ENCODE measurements around the gene WDR20.

DNA sequence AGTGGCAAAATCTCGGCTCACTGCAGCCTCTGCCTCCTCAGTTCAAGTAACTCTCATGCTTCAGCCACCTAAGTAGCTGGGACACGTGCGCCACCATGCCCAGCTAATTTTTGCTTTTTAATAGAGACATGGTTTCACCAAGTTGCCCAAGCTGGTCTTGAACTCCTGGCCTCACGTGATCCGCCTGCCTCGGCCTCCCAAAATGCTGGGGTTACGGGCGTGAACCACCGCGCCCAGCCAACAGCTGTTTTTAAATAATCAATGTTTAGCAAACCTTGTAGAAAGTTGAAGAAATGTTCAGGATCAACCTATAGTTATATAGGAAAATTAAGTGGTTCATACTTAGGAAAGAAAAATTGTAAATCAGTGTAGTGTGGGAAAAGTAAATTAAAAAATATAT is 46.9 kb upstream of the WDR20 start:
- no peak for TF ChIP-seq POLR2AphosphoS5 (IDR thresholded peaks at IDR 0.05)
- TF ChIP-seq POLR2A (IDR thresholded peaks at IDR 0.05): no peak

All from breast epithelium (tissue), 3 donors.